ENCODE measurements around the gene OSBPL5.

OSBPL5 gene

DNA sequence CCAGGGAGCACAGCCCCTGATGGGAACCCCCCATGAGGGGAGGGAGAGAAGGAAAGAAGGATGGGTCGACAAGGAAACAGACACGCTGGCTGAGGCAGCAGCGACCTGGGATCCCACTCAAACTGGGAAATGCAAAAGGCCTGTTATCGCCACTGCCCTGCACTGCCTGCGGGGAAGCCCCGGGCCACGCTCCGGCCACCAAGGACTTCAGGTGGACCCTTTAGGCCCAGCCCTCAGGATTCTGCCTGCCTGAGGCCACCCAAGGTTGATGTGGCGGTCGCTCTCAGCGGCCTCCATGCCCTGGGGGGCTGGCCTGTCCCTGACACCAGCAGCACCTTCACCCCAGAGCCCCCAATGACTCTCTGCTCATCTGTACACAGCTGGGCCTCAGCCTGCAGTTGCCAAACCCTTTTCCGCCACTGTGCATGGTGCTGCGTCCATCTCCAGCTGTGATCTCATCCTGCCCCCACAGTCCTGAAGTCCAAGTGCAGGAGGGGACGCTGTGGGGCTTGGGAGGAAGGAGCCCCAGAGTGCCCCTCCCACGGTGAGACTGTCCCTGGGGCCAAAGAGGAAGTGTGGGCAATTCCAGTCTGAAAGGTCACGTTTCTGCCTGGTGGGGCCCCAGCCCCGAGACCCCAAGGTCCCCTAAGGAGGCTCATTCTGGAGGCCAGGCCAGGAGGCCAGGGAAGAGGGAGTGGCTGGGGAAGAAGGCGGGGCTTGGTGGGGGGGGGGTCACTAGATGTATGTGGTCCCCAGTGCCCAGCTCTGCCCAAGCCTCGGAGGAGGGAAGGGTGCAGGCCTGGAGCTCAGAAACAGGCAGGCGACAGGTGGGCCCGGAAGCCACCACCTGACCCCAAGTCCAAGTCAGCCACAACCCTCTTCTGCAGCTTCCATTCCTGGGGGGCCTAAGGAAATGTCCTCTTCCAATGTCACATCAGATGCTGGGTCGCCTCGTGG is 31.6 kb downstream of the OSBPL5 start:
- H3K4me3 ChIP-seq (ENCODE audit: low read depth, low read length) = no peak overlapping the region
- TF ChIP-seq, protein P1, sequence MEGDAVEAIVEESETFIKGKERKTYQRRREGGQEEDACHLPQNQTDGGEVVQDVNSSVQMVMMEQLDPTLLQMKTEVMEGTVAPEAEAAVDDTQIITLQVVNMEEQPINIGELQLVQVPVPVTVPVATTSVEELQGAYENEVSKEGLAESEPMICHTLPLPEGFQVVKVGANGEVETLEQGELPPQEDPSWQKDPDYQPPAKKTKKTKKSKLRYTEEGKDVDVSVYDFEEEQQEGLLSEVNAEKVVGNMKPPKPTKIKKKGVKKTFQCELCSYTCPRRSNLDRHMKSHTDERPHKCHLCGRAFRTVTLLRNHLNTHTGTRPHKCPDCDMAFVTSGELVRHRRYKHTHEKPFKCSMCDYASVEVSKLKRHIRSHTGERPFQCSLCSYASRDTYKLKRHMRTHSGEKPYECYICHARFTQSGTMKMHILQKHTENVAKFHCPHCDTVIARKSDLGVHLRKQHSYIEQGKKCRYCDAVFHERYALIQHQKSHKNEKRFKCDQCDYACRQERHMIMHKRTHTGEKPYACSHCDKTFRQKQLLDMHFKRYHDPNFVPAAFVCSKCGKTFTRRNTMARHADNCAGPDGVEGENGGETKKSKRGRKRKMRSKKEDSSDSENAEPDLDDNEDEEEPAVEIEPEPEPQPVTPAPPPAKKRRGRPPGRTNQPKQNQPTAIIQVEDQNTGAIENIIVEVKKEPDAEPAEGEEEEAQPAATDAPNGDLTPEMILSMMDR (IDR thresholded peaks at IDR 0.05; ENCODE audit: low read depth, low read length) = no peak

DNA sequence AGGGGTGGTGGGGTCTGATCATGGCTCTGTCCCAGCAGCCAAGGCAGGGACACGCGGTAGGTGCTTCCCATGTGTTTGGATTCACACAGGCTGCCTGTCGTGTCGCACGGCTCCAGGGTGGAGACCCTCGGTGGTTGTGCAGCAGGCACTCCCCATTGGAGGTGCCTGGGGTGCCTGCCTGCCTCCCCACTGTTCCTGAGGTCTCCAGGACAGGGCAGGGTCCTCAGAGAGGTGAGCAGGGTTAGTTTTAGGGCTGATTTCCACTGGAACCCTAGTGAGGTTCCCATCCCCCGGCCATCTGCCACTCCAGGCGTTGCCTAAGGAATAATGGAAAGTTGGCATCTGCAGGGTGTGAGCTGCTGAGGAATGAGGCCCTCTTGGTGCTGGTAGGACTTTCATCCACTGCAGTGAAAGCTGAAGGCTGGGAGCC is 32.3 kb downstream of the OSBPL5 start:
- no peak overlapping the region for H3K4me3 ChIP-seq (ENCODE audit: low read depth, low read length)
- TF ChIP-seq, protein P1 (IDR thresholded peaks at IDR 0.05; ENCODE audit: low read depth, low read length) = no peak

DNA sequence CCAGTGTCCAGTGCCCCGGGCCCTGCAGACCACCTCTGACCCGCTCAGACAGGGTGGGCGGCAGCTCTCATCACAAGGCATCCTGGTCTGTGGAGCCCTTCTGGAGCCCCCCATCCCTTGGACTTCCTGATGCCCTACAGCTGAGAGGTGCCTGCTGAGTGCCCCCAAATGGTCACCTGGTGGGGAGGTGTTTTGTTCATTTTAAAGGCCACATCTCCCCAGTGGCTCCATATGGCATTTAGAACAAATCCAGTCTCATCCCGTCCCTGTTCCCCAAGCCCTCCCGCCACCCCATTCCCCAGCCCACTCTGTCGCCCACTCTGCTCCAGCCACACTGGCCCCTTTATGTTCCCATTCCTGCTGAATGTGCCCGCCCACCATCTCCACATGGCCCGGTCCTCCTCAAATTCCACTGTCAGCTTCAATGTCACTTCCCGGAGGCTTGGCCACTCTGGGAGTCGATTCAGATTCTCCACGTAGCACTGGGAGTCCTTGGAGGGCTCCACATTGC is 32.8 kb downstream of the OSBPL5 start:
- no peak overlapping the region for H3K4me3 ChIP-seq (ENCODE audit: low read depth, low read length)
- TF ChIP-seq, protein P1 (IDR thresholded peaks at IDR 0.05; ENCODE audit: low read depth, low read length) = no peak

DNA sequence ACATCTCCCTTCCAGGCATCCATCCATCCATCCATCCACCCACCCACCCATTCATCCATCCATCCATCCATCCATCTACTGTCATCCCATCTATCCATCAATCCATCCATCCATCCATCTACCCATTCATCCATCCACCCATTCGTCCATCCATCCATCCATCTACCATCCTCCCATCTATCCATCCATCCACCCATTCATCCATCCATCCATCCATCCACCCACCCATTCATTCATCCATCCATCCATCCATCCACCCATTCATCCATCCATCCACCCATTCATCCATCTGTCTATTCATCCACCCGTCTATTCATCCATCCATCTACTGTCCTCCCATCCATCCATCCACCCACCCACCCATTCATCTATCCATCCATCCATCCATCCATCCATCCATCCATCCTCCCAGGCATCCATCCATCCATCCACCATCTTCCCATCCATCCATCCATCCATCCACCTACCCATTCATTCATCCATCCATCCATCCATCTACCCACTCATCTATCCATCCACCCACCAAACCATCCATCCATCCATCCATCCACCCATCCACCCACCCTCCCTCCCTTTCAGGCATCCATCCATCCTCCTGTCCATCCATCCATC is 33.7 kb downstream of the OSBPL5 start:
- TF ChIP-seq, protein P1 (IDR thresholded peaks at IDR 0.05; ENCODE audit: low read depth, low read length) = no peak
- H3K4me3 ChIP-seq (ENCODE audit: low read depth, low read length) = no peak overlapping the region

DNA sequence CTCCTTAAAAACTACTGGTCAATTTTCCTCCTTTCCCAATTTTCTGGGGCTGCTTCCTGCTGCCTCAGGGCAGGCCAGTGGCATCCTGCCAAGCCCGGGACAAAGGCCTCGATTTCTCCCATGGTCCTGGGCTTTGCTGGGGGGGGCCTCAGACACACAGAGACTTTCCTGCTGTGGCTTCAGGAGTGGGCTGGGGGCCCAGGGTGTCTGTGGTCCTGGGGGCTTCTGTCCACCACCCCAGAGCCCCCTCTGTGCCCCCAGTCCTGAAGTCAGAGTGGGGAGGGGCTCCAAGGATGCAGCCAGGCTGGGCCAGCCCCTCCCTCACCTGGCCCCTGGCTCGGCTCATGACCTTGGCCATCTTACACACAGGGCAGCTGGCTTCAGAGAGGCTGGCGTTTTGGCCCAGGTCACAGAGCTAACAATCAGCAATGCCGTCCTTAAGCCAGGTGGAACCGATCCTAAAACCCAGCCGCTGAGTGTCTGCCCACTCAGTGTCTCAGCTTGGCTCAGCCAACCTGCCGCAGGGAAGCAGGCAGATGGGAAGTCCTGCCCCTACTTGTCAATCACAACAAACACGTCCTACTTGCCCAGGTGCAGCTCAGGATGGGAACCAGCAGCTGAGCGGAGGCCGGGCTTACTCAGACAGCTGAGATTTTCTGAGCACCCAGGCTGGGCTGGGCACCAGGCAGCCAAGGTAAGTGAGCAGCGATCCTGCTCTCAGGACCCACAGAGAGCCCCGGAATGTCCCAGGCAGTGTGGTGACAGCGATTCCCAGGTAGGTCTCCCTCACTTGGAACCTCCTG is 34.6 kb downstream of the OSBPL5 start:
- TF ChIP-seq, protein P1 (IDR thresholded peaks at IDR 0.05; ENCODE audit: low read depth, low read length) = no peak
- no peak overlapping the region for H3K4me3 ChIP-seq (ENCODE audit: low read depth, low read length)

DNA sequence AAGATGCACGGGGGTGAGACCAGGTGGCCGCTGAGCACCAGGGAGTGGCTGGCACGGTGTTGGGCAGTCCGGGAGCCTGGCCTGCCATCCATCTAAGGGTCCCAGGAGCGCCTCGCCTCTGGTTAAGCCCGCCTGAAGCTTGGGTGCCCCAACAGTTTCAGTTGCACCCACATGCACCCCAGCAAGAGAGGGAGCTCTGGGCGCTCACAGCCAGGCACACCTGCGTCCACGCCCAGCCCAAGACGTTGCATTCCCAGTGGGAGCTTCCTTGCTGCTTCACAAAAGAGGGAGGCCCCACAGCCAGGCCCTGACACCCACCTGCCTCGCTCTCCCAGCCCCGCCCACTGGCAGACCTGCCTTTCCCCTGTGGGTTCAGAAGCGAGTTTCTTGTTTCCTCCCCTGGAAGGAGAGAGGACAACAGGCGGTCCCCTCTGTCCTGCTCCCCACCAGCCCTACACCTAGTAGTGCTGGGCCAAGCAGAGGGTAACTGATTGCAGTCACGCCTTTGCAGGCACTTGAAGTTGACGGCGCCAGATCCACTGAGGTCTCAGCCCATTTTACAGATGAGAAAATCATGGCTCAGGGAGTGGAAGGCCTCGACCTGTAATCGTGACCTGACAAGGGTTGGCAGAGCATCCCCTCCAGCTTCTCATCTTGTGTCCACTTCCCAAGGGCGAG is 35.4 kb downstream of the OSBPL5 start:
- H3K4me3 ChIP-seq (ENCODE audit: low read depth, low read length) = no peak overlapping the region
- TF ChIP-seq, protein P1 (IDR thresholded peaks at IDR 0.05; ENCODE audit: low read depth, low read length) = no peak
